Prostate gland (tissue), 2 donors: ENCODE measurements around the gene LPP.

Experiments used
- CTCF ChIP-seq, 4 experiments: fragments of 200-600 bp in 2 of 4; fragments of 450-650 bp in 2 of 4; sonication (generic) in 2 of 4; IDR thresholded peaks; 1 replicate in 3 of 4; 2 replicates in 1 of 4; pipeline ENCODE4 v1.5.1; 2016 to 2019; ENCODE audit warnings: antibody characterized with exemption in 4 of 4, mild to moderate bottlenecking in 2 of 4, moderate library complexity in 2 of 4
- POLR2AphosphoS5 ChIP-seq: sonication (generic); formaldehyde crosslinking; IDR thresholded peaks from one replicate; pipeline ENCODE4 v1.6.1; 2017; ENCODE audit warnings: antibody characterized with exemption

GRCh38 chr3:188223936-188224335 lies 70.0 kb downstream of the LPP start:
- TF ChIP-seq POLR2AphosphoS5, result no peak
- TF ChIP-seq CTCF (IDR thresholded peaks at IDR 0.05), result no peak
